NCI-H1105 (cell line): Measurements from ENCODE around the gene BARX2.

ENCODE experiments used
- DNase-seq: peaks from one replicate; lab custom pipeline; 2025; lab: John Stamatoyannopoulos, UW

Gene BARX2

DNA sequence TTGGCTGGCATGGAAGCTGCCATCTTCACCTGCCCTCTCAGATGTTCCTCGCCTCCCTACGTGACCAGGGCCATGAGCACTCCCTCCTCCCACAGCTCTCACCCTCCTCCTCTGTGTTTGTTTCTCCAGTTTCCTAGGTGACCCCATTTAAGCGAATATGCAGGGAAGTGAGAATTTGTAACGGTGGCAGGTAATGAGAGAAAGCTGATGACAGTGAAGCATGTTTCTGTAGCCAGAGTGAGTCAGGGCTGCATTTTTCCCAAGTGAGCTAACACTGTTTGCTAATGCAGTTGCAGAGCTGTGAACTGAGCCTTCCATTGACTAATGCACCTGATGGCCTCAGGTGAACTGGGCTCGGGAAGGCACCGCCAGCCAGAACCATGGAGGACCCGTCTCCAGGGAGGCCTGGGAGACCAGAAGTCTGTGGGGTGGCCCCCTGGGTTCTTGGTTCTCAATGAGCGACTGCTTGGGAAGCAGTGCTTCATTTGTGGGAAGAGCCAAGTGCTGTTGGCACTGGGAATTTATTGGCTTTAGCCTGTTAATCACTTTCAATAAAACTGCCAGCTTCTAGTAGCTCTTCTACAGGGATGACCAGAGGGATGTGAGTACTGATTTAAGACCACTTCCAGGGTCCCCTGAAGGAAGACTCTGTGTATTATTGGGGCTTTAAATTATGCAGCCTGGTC is 64.5 kb downstream of the BARX2 start:
- DNase-seq = no peak

DNA sequence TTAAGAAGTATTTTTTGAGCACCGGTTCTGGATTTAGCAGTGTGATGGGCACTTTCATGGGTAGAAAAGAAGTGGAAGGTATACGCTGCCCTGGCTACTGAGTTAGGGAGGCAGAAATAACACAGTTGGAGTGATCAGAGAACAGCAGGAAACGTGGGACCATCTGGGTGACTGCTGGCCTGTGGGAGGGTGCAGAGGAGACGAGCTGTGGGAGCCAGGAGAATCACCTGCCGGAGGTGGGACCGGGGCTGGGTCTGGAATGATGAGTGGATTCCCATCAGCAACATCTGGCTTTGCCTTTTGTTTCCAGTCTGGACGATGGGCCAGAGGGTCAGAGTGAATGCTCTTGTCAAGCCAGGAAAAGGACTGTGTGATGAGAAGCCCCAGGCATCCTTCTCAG is 66.5 kb downstream of the BARX2 start:
- DNase-seq = no peak

DNA sequence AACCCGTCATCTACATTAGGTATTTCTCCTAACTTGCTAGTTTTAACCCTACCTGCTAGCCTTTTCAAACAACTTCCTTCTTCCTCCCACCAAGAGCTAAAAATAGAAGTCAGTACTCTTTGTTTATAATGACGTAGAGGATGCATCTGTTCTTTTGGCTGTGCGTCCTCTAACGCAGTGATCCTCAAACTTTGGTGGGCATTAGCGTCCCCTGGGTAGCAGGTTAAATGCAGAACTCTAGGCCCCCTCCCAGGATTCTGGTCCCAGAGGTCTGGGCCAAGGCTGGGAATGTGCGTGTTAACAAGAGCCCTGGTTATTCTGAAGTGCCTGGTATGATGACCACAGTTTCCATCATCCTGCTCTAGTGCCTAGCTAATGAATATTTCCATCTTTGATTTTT is 67.6 kb downstream of the BARX2 start:
- DNase-seq = no peak

DNA sequence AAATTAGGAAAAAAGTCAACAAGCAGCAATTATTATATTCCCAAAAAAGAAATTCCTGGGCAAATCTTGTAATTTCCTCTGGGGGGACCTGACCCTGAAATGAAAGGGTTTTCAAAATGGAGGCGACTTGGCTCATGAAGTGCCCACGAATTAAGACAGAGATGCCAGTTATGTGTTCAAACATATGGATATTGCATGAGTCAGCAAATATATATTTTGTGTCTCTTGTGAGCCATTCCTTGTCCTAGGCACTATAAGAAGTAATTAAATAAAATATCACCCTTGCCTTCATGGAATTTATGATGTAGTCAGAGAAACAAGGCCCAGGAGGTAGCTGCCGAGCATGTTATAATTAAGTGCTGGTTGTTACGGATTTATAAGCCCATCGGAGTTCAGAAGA is 68.6 kb downstream of the BARX2 start:
- no peak for DNase-seq

DNA sequence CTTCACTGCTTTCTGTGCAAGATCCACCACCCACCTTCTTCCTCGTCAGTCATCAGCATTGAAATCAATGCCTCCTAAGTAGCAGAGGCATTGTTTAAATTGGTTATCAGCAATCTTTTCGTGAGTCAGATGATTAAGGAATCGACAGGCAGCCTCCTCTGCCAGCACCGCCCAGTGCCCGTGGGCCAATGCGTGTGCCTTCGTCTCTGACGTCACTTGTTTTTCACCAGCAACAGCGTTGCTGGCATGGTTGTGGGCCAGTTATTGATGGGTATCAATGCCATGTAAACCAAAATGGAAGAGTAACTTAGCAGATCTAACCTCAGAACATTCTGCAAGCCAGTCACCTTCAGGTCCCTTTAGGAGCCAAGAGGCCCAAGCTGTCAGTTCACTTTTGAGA is 69.6 kb downstream of the BARX2 start:
- DNase-seq = no peak

DNA sequence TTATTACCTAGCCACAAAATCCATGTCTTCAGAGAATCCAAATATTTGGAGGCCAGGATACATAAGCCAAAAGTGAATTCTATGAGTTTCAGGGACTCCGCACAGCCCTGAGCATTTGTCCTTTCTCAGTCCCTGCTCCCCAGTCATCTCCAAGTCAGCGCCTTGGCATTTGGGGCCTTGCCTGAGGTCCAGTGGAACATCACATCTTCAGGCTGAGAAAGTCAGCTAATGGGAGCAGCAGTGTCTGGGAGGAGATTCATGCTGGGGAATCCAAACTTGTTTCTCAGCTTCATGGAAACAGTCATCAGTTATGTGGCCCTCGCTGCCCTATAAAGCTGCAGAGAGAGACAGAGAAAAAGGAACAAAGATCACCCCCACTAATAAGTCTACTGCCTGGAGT is 70.9 kb downstream of the BARX2 start:
- no peak for DNase-seq

DNA sequence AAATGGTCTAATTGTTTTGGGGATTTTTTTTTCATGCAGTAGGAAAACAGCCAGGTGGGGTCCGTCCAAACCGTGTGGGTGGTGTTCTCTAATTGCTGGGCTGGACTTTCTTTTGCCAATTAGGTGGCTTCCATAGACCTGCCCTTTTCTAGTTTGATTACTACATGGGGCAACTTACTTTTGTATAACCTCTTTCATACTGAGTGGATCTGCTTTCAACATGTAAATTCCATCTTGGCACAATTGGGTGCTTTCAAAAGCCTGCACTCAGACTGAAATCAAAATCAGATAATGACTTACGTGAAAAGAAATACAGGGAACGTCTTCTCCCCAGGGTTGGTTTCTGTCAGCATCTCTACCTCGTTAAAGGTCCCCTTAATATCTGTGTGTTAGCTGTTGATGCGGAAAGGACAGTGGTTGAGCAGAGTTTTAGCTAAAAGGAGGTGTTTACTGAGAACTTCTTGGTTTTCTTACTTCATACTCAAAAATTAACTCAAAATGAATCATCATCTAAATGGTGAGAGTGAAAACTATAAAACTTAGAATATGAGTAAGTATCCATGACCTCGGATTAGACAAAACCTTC is 72.1 kb downstream of the BARX2 start:
- DNase-seq = no peak

DNA sequence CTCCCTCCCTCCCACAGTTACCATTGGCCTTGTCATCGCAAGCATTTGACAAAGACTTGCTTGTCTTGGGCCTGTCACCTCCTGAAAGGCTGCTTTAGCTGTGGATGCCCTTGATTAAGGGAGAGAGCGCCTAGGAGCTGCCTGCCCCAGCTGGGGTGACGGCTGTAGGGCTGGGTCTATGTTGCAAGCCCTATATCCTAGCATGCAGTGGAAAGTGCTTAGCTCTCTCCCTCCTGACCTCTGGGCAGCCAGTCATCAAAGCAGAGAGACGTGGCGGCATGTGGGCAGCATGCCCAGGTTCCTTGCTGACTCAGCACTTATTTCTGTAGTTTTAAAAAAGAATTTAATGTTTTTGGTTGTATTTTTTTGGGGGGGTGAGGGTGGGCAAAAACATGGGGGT is 75.9 kb downstream of the BARX2 start:
- DNase-seq = no peak

DNA sequence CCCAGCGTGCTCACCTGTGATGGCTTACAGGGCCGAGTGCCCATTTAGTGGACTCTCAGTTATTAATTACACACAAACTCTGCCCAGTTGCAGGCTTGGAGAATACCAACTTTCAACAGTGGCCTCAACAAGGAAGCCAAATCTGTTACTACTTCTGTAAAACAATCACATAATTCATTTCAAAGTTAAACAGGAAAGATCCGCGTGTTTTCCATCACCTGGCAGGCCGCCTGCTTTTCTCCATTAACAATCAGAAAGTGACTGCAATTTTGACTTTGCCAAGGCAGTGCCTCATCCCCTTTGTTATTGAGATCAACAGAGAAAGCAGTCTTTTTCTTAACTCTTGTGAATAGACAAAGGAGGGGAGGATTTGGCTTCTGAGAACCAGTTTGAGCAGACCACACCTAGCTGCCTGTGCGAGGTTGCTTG is 77.7 kb downstream of the BARX2 start:
- DNase-seq = peak; percentile 47

DNA sequence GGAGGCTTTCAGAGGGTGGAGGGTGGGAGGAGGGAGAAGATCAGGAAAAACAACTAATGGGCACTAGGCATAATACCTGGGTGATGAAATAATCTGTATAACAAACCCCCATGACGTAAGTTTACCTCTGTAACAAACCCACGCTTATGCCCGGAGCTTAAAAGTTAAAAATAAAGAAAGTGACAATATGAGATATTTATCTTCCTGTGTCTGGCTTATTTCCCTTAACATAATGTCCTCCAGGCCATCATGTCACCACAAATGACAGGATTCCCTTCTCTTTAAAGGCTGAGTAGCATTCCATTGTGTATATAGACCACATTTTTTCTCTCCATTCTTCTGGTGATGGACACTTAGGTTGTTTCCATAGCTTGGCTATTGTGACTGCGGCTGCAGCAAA is 79.5 kb downstream of the BARX2 start:
- DNase-seq = no peak

DNA sequence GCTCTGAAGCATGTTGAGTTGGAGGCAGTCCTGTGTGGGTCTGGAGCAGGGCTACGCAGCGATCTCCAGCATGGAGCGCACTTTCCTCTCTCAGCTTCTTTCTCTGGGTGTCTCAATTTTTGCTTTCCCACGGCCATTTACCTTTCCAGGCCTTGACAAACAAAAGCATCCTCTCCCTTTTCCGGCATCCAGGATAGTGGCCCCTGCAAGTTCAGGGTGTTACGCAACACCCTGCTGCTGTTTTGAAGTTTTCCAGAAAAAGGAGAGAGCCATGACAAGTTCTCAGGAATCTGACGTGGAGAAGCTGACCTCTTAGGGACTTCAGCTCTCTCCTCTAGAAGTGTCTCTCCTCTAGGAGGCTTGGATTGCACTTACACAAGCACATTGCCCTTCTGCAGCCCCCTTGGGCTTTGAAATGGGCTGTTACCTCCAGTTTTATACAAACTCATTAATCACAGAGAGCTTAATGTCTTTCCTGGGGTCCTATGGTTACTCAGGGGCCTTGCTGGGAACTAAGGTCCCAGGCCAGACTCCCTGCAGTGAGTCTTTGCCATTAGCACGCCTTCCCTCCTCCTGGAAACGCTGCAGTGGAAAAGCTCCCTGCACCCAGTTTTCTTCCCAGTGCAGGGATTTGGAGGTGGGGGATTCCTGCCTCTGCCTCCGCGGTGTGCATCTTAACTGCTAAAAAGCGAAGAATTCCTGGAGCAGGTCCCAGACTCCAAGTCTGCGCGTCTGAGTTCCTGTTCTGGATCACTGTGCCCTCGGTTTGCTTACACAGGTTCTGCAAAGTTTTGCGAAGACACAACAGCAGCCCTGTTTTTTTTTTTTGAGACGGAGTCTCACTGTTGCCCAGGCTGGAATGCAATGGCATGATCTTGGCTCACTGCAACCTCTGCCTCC is 80.4 kb downstream of the BARX2 start:
- no peak for DNase-seq

DNA sequence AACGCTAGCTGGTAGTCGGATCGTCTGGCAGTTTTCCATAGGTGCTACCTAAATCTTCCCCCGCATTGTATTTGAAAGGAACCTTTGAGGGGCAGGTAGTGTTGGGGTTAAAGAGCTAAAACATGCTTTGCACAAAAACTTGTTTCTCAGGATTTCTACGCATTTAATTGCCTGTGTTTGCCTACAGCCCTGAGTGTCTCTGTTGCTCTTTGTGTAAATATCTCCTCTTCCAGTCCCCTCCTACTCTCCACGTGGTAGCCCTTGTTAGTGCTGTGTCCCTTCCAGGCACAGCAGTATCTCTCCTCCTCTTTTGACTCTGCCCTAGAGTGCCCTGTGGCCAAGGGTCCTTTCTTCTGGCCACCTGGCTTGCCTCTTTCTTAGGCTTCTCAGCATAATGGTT is 81.7 kb downstream of the BARX2 start:
- no peak for DNase-seq

DNA sequence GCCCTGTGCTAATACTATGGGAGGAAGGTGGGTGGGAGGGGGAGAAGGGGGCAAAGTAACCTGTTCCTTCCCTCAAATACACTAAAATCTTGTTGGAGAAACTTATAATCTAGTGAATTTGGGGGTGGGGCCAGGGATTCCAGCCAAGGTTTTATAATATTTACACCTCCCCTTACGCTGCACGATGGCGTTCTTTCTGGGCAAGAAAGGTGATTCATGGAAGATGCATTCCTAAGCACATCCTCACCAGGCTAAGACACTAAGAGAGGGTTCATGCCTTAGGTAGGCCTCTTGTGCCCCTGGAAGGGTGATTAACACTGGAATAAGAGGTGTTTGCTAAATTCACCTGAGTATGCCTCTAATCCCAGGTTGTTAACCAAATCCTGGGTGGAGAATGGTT is 82.6 kb downstream of the BARX2 start:
- no peak for DNase-seq

DNA sequence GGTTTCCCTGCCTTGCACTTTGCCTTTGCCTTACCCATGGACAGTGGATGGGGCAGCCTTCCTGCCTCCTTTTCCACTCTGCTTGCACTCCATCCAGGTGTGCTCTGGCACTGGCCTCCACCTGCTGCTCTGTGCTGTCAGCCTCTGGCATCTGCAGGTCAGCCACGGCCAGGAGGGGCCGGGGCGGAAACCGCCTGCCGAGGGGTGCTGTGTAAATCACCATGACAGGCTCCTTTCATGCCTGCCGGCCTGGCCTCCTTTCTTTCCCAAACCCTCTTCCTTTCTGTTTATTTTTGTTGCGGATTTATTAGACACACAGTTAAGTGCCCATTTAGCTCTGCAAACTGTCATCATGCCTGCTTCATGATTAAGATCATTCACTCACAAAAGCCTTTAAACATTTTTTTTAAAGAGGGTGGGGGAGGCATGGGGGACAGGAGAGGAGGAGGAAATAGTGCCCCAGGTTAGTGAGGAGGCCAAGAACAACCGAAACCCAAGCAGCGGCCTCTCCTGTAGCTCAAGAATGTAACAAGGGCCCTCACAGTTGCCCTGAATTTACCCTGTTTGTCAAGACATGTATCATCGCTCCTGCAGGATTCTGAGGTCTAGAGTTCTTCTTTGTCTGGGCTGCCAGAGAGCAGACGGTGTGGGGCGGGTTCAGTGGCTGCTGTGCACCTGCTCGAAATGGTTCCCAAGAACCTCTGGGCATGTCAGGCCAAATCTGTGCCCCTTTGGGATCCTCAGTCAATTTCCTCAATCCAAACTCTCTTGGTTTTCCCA is 83.3 kb downstream of the BARX2 start:
- peak; percentile 81 for DNase-seq

DNA sequence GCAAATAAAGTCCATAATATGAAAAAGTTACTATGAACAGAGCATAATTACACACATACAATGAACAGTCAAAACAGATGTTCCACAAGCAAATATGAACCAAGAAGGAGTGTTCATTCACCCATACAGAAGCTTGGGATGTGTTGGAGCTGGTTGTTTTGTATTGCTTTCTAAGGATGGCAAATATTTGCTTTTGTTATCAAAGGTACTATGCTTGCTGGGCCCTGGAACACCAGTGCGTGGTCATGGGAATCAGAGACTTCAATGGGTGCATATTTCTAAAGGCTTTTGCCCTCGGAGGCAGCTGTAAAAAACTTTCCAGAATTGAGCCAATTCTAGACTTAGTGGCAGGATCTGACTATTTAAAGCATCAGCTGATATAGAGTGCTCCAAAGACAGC is 85.1 kb downstream of the BARX2 start:
- DNase-seq = peak; percentile 52

DNA sequence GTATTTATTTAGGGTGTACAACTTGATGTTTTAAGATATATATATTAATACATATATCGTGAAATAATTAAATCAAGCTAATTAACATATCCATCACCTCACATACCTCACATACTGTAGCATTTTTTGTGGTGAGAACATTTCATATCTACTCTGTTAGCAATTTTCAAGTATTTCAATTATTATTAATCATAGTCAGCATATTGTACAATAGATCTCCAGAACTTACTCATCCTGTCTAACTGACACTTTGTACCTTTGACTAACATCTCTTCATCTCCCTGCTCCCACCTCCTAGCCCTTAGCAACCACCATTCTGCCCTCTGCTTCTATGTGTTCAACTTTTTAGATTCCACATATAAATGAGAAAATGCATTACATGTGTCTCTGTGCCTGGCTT is 108.4 kb downstream of the BARX2 start:
- no peak for DNase-seq

DNA sequence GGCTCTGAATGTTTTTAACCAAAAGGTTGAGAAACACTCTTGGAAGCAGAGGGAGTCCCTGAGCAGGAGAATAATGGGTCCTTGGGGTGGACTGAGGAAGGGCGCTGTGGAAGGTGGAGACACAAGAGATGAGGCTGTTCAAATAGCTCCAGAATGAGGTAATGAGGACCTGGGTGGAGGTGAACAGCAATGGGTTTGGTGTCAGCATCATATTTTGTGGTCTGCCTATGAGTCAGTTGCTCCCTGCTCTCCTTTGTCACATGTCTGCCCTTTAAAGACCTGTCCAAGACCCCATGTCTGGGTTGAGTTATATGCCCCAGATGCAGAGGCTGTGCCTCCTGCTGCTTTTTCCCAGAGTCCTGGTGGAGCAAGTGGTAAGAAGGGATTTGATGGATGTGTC is 113.6 kb downstream of the BARX2 start:
- no peak for DNase-seq

DNA sequence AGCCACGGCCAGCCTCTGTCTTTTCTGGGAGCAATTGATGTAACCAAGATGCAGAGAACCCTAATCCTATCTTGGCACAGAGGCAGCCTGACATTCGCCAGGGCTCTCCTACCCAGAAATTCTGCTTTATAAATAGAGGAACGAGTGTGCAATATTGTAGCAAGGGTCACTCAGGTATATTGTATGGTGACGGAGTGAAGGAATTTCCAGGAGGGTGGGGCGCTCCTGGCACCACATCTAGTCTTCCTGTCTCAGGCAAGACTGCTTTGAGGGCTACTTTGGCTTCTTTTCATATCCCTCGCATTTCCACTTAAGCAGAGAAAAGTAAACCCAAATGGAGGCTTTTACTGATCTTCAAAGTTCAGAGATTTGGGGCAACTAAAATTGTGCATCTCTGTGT is 114.4 kb downstream of the BARX2 start:
- no peak for DNase-seq

DNA sequence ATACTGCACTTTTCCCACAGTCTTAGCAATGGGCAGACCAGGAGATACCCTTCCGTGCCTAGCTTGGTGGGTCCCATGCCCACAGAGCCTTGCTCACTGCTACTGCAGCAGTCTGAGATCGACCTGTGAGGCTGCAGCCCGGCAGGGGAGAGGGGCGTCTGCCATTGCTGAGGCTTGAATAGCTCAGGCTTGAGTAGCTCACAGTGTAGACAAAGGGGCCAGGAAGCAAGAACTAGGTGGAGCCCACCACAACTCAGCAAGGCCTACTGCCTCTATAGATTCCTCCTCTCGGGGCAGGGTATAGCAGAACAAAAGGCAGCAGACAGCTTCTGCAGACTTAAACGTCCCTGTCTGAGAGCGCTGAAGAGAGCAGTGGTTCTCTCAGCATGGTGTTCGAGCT is 118.1 kb downstream of the BARX2 start:
- DNase-seq = no peak
